GM10248 (cell line): ENCODE results near the gene ZNF385A.

Source experiments
- CTCF ChIA-PET: fragments of 300-600 bp; sonication (Branson Sonifier 250); formaldehyde crosslinking; extraction: SDS; loops from one replicate; lab custom pipeline; 2021; ENCODE audit warnings: antibody characterized with exemption; lab: Yijun Ruan, JAX
- POLR2A ChIA-PET: fragments of 350-650 bp; sonication (Branson Sonifier 250); formaldehyde crosslinking; extraction: SDS; loops from one replicate; lab custom pipeline; 2020; ENCODE audit warnings: antibody characterized with exemption; lab: Yijun Ruan, JAX
- DNase-seq: peaks from one replicate; pipeline ENCODE4 v3.0.0; 2012; ENCODE audit errors: extremely low spot score
- CTCF ChIP-seq: IDR thresholded peaks from 2 replicates; pipeline ENCODE4 v1.5.1; 2012; ENCODE audit warnings: mild to moderate bottlenecking, low read depth; ENCODE audit errors: extremely low read depth, missing control alignments, control extremely low read depth

Gene ZNF385A

DNA sequence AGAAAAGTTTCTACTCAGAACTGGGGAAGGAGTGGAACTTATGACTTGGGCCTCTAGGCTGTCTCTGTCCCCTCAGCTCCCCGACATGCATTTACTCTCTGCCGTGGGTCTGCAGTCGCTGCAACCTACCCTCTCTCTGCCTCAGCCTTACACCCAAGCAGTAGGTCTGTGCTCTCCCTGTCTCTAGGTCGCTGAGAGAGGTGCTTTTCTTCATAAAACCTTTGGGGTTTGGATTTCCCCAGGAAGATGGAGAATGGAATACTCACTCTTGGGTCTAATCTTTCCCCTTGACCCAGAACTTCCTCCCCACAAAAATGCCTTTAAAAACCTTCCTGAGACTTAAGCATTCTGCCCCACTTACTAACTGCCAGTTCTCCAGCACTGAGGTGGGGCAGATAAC is 33.2 kb downstream of the ZNF385A start:
- ChIA-PET CTCF (interaction anchor here (0.8 to 5.4 kb wide), 7 partner anchors 8 to 135 kb away, joined by 3 to 46 read pairs (median 5); no protein-coding TSS in a partner anchor), POLR2A (no interaction called here)
- no peak for TF ChIP-seq CTCF
- no peak for DNase-seq

- ChIA-PET CTCF (interaction anchor here (0.8 to 5.4 kb wide), 5 partner anchors 9 to 99 kb away, joined by 3 to 46 read pairs (median 3); no protein-coding TSS in a partner anchor), POLR2A (no interaction called here)
- no peak for DNase-seq
- no peak for TF ChIP-seq CTCF
These were observed 33.8 kb downstream of the ZNF385A start for GRCh38 chr12:54350743-54351142.

DNA sequence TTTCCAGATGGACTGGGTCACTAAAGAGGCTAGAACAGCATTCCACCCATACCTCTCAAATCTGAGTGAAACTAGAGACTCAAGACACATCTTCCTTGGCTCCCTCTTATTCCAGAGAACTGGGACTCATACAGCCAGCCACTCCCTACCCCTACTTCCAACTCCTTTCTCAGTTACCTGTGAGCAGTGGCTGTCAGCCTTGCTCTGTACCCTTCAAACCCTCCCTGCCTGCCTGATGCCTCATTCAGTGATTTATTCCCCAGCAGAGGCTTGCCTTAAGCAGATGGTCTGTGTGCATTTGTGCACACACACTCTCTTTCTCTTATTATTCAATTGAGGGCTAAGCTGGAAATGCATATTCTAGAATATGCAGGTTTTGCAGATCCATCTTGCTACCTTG is 34.9 kb downstream of the ZNF385A start:
- ChIA-PET CTCF (interaction anchor here (1.6 to 5.4 kb wide), 3 partner anchors 9 to 31 kb away, joined by 5 to 46 read pairs (median 6); no protein-coding TSS in a partner anchor), POLR2A (no interaction called here)
- no peak for TF ChIP-seq CTCF
- no peak for DNase-seq

DNA sequence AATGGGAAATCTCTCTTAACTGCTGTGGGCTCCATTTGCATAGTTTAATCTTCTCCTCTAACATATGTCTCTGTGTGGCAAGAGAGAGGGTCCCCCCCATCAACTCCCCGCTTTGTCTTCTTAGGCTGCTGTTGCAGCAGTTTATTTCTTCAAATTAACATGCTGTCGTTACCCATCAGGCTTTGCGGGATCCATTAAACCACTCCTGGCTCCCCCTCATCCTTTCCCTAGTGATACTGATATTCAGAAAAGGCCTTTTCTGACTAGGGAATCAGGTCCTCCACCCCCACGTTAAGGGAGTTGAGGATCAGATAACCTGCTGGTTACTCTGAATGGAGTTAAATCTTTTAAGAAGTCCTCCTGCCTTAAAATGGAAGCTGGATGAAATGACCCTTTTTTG is 35.5 kb downstream of the ZNF385A start:
- TF ChIP-seq CTCF = no peak
- no peak for DNase-seq
- CTCF ChIA-PET = interaction anchor here (1.6 to 5.4 kb wide), 2 partner anchors 10 to 13 kb away, joined by 6 to 46 read pairs; no protein-coding TSS in a partner anchor
- POLR2A ChIA-PET = no interaction called here

DNA sequence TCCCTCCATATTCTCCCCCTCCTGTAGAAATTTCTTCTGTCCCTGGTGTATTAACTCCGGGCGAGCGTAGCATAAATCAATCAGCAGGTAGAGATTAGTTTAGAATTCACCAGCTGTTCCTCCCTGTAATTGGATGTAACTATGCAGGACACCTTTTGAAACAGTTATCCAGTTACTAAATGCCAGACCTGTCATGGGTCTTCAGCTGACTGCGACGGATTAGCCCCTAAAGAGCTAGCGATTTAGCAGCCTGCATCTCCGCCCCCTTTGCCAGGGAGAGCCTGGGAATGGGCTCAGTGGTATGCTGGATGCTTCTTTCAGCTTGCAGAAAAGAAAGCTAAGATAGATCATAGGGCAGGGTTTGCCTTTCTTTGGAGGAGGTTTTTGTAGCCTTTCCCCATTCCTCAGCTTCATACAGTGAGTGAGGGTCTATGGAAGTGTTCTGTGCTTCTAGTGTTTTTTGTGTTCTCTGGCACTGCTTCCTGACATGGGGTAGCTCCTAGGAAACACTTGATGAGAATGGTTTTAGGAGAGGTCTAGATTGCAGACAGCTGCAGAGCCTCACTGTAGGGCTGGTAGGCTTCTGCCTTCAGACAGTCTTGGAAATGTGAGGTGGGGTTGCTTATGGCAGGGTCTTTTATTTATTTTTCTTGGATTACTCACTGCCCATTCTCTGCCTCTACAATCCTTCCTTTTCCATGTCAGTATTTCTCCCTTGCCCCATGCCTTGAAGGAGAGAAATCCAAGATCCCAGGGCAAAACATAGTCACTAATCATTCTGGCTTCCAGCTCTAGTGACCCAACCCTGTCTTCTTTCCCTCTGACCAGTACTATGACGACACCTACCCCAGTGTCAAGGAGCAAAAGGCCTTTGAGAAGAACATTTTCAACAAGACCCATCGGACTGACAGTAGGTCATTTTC is 42.9 kb downstream of the ZNF385A start:
- CTCF ChIA-PET = interaction anchor here (0.6 to 2.8 kb wide), 10 partner anchors 9 to 125 kb away, joined by 3 to 15 read pairs (median 4); partner anchors contain the start of genes COPZ1 and HNRNPA1
- TF ChIP-seq CTCF = no peak
- DNase-seq = no peak
- POLR2A ChIA-PET = interaction anchor here (1.0 kb wide), 1 partner anchor 17 kb away, joined by 3 read pairs; the partner anchor contains the start of gene COPZ1

DNA sequence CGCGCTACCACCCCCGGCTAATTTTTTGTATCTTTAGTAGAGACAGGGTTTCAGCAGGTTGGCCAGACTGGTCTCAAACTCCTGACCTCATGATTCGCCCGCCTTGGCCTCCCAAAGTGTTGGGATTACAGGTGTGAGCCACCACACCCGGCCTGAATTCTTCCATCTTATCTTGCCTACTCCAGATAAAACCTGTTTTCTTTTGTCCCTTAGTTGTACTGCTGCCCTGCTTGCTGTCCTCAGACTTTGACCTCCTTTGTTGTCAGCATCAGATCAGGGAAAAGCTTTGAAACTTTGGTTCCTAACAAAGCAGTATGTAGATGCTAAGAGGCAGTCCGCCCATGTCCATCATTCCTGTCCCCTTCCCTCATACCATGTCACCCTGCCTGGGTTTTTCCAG is 43.7 kb downstream of the ZNF385A start:
- ChIA-PET CTCF (interaction anchor here (0.8 to 2.8 kb wide), 7 partner anchors 8 to 124 kb away, joined by 3 to 10 read pairs (median 4); partner anchors contain the start of gene HNRNPA1), POLR2A (interaction anchor here (1.0 kb wide), 1 partner anchor 16 kb away, joined by 3 read pairs; the partner anchor contains the start of gene COPZ1)
- DNase-seq = no peak
- TF ChIP-seq CTCF = no peak
